GM19455 (cell line): Measurements from ENCODE around the gene RGS19.
"Not testable (repeated sequence)": the region's sequence is repeated elsewhere in the genome, so short reads cannot be mapped to it uniquely, and the experiment has no call there.

Source experiments
- ATAC-seq: cut with Tn5 transposase; IDR thresholded peaks from one replicate; pipeline ENCODE4 v1.9.1; 2021; ENCODE audit not compliant: unreplicated experiment

Gene RGS19

DNA sequence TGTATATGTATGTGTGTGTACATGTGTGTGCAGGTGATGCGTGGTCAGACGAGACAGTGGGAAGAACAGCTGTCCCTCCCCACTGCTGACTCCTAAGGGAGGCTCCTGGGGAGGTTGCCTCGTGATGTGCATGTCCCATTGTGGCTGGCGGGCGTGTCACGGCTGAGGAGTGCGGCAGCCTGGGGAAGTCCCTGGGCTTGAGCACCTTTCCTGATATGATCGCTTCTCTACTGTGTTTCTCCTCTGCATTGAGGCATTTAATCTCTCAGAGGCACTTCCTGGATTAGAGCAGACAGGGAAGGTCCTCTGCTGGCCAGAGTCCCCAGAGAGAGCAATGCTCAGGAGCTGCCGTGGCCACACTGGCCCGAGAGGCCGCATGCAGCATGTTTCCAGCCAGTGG is 16.6 kb upstream of the RGS19 start:
- no peak for ATAC-seq

DNA sequence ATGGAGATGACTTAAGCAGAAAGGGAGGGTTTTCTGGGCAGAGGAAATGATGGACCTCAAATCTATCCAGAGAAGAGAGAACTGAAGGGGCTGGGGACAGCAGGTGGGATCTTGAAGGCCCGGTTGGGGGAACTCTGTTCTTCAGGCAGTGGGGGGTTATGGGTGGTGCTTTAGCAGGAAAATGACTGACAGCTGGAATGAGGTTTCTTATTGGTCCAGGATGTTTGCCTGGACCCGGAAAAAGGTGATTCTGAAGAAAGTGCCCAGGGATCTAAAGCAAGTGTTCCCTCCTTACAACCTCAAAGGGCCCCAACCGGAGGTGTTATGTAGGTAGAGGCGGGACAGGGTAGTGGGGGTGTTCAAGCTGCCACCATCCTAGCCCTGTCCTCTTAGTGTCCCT is 16.1 kb upstream of the RGS19 start:
- no peak for ATAC-seq

DNA sequence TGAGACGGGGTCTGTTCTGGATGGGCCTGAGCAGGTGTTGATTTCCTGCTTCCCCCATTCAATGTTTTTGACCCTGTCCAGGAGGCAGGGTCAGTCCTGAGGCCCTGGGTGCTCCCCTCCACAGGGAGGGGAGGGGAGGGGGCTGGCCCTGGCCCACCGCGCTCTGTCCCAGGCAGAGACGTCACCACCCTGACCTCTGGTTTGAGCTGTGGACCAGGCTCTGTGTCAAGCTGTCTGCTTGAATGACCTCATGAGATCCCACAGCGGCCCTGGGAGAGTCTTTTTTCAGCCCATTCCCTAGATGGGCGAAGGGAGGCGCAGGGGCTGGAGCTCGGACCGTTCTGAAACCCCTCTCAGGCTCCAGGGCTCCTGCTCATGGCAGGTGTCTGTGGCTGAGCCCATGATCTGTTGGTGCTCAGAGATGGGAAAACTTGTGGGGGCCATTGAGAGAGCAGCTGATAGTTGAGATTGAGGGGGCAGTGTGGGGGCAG is 13.7 kb upstream of the RGS19 start:
- ATAC-seq, result no peak

DNA sequence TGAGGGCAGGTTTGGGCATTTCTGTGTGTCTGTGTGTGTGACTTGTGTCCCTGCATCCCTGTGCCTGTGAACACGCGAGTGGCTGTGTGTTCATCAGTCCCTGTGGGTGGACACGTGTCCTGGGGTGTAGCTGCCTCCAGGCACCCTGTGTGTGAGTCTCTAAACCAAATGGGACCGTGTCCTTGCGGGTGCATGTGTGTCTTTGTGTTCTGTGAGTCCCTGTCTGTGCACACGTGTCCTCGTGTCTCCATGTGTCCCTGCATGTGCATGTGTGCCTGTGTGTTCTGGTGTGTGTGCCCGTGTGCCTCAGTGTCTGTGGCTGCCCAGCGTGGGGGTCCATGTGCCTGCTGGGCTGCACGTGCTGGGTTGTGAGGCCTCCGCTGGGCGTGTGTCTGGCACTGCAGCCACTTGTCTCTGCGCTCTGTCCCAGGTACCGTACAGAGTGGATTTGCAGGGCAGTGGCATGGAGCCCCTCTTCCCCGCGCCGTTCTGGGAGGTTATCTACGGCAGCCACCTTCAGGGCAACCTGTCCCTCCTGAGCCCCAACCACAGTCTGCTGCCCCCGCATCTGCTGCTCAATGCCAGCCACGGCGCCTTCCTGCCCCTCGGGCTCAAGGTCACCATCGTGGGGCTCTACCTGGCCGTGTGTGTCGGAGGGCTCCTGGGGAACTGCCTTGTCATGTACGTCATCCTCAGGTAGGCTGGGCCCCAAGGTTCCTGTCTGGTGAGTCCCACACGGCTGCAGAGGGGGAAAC is 13.1 kb upstream of the RGS19 start:
- no peak for ATAC-seq

DNA sequence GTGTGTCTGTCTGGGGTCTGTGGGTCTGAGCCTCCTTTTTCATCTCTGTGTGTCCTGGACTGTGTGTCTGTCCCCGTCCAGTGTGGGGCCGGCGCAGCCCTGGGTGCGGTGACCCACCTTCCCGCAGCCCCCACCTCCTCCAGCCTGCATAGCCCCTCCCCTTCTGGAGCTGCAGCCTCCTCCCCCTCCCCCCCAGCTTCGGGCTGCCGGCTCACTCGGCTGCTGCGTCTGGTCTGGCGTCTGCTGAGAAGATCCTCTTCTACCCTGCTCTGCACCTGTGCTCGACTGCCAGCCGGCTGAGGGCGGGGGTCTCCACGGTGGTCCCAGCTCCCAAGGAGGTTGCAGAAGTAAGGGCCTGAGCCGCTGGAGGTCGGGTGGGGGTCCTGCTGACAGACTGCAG is 12.5 kb upstream of the RGS19 start:
- ATAC-seq, result no peak

DNA sequence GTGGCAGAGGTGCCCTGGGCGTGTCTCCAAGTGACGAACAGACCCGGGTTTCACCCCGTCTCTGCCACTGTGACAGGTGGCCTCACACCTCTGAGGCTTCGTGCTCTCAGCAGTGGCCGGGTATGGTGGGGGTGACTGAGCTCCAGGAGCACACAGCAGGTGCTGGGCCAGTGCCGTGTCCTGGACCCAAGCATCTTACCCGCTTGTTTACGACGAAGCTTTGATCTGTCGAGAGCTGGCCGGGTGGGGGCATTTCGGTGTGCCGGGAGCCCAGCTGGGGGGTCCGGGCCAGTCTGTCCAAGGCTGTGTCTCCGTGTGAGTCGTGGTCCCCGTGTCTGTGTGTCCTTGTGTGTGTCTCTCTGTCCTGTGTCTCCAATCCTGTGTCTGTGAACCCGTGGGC is 12.0 kb upstream of the RGS19 start:
- ATAC-seq, result no peak

DNA sequence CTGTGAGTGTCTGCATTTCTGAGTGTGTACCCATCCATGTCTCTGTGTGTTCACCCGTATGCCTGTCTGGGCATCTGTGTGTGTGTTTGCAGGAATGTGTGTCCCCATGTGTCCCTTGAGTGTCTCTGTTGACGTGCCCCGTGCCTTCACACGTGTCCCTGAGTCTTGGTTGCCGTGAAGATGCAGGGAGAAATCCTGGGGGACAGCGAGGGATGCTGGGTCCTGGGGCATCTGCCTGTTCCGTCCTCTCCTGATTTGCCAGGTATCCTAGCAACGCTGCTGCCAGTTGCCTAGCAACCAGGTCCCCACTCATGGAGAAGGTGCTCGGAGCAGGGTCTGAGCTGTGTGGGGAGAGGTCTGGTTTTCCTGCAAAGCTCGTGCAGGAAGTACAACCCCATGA is 10.8 kb upstream of the RGS19 start:
- no peak for ATAC-seq

DNA sequence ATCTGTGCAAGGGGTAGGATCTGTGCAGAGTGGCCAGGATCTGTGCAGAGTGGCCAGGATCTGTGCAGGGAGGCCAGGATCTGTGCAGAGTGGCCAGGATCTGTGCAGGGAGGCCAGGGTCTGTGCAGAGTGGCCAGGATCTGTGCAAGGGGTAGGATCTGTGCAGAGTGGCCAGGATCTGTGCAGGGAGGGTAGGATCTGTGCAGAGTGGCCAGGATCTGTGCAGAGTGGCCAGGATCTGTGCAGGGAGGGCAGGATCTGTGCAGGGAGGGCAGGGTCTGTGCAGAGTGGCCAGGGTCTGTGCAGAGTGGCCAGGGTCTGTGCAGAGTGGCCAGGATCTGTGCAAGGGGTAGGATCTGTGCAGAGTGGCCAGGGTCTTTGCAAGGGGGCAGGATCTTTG is 9.3 kb upstream of the RGS19 start:
- not testable (repeated sequence) for ATAC-seq

DNA sequence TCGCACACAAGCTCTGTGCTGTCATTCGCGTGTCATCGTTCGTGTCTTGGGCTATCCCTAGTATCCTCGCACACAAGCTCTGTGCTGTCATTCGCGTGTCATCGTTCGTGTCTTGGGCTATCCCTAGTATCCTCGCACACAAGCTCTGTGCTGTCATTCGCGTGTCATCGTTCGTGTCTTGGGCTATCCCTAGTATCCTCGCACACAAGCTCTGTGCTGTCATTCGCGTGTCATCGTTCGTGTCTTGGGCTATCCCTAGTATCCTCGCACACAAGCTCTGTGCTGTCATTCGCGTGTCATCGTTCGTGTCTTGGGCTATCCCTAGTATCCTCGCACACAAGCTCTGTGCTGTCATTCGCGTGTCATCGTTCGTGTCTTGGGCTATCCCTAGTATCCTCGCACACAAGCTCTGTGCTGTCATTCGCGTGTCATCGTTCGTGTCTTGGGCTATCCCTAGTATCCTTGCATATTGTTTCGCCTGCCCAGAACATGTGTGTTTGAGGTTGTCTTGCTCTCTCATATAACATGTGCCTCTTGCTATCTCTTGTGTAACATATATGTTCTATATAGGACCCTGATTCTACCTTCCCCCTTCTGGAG is 8.0 kb upstream of the RGS19 start:
- not testable (repeated sequence) for ATAC-seq

DNA sequence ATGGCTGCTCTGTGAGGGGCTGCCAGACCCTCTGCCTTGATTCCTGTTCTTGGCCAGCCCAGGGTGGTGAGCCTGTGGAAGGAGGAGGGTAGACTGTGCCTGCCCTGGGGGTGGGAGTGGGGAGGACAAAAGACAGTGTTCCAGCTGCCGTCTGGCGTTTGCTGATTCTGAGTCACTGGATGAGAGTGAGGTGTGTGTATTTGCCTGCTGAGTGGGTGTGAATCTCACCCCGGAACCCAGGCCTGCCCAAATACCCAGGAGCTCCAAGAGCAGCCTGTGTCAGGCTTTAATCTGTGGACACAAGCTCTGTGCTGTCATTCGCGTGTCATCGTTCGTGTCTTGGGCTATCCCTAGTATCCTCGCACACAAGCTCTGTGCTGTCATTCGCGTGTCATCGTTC is 7.5 kb upstream of the RGS19 start:
- ATAC-seq, result no peak

DNA sequence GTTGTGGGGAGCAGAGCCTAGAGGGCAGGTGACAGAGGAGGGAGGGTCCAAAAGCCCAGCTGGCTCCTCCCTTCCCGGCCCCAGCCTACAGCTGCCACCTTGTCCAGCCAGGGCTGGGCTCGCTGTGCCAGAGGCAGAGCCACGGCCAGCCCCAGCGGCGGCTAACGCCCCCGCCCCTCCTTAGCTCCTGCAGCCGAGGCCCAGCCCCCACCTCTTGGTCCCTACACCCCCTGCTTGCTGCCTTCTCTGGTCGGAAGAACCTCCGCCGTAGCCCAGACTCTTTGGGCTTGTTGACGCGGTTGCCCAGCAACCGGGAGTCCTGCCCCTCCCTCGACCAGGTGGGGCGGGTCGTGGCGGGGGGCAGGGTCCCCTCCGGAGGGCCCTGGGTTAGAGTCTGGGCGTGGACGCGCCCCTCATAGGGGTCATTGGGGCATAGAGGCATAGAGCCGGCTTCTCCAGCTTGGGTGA is 5.4 kb upstream of the RGS19 start:
- ATAC-seq, result no peak

DNA sequence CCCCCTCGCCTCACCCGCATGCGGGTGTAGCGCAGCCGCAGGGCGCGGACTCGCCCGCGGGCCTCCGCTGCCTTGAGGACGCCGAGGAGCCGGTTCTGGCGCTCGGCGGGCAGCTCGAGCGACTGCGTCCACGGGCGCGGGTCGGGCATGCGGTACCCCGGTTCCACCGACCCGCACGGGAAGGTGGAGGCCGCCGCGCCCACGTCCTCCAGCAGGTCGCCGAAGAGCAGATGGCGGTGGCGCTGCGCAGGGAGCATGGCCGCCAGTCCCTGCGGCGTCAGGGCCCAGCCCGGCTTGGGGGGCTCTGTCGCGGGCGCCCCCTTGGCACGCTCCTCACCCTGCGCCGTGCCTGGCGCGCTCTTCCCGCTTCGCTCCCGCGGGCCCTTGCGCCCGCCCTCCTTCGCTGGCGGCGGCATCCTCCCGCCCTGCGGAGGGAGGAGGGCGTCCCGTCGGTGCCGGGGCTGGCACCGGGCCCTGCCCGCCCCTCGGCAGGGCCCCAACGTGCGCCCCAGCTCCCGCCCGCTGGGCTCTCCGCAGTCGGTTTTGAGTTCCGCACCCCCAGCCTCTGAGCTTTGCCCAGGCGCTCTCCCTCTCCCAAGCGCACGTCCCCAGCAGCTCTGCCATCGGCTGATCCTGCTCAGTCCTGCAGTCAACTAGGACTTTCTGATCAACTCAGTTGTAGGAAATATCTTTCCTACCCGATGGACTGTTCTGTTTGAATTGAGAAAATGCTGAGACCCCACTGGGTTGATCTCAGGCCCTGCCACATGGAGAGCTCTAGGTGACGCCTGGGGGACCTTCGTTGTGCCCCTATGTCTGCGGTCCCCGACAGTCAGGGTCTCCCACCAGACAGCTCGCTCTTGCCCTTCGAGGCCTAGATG is 4.7 kb upstream of the RGS19 start, which contains the start of gene LKAAEAR1:
TSS of gene LKAAEAR1 (minus strand) at position 595 of the 881 bp plus-strand sequence. CDS start at position 416, 179 bp downstream.
- ATAC-seq, result no peak

DNA sequence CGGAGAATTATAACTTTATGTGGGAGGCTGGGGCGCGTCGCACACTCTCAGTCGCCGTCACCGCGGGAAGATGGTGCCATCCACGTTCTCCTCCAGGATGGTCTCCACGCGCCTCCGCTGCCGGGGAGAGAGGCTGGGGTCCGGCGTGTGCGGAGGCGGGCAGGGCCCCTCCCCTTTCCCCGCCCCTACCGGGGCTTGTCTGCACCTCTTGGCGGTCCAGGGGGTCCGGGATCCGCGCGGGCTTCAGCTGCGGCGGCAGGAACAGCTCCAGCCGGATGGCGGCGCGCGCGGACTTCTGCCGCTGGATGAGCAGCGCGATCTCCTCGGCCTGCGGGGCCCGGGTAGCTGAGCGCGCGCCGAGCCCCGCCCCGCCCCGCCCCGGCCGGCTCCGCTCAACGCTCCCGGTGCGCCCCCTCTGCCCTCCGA is 4.1 kb upstream of the RGS19 start:
- no peak for ATAC-seq

DNA sequence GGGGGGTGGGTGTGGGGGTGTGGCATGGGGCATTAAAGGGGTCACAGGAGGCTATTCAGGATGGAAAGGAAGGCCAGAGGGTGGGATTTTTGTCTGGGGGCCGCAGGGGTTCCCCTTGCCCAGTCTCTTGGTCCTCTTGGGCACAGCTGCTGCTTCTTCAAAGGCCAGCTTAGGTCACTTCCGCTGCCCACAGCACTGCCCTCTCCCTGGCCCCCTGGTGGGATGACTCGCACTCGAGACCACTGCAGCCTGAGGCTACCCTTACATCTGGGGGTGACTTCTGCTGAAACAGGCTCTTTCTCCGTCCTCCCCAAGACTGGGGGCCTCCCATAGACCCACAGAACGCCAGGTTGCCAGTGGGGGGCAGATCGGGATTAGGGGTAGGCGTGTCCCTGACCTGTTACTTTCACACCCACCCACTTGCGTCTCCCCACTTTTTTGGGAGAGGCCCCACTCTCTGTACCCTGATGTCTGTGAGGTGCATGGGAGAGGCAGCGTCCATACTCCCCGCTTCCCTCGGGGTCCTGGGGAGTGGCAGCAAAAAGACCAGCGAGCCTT is 3.6 kb upstream of the RGS19 start:
- no peak for ATAC-seq

DNA sequence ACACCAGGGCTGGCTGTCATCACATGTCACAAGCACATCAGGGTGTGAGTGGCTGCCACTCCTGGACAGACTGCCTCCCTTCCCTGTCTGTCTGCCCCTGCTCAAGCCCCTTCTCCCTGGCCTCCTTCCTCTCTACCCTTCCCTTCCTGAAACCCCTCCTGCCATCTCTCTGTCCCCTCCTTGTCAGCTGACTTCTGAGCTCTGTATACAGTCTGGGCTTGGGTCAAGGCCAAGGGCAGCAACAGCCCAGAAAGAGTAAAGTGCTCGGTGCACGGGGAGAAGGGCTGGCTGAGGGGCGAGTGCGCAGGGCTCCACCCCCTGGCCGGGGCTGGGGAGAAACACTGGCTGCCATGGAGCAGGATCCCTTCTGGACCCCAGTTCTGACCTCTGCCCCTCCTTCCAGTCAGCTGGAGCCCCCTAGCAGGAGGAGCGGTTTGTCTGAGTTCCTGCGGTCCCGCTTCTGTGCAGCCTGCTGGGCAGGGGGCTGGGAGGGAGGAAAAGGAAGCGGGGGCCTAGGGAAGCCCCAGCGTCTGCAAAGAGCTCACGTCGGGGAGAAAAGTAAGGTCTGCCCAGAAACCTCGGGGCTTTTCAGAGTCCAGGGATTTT is 2.9 kb upstream of the RGS19 start:
- ATAC-seq, result no peak

DNA sequence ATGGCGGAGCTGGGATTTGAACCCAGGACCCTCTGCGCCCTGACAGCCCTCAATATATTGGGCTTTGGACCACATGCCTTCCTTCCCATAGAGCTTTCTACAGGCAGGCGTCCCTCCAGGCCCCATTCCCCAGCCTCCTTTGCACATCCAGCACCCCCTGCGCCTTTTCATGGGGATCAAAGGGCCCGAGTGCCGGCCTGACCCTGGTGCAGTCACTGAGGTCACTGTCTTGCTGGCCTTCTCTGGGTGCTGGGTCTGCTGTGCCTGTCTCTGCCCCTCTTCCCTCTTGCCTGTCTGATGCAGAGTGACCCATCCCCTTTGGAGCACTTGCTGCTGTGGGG is 2.3 kb upstream of the RGS19 start:
- no peak for ATAC-seq

DNA sequence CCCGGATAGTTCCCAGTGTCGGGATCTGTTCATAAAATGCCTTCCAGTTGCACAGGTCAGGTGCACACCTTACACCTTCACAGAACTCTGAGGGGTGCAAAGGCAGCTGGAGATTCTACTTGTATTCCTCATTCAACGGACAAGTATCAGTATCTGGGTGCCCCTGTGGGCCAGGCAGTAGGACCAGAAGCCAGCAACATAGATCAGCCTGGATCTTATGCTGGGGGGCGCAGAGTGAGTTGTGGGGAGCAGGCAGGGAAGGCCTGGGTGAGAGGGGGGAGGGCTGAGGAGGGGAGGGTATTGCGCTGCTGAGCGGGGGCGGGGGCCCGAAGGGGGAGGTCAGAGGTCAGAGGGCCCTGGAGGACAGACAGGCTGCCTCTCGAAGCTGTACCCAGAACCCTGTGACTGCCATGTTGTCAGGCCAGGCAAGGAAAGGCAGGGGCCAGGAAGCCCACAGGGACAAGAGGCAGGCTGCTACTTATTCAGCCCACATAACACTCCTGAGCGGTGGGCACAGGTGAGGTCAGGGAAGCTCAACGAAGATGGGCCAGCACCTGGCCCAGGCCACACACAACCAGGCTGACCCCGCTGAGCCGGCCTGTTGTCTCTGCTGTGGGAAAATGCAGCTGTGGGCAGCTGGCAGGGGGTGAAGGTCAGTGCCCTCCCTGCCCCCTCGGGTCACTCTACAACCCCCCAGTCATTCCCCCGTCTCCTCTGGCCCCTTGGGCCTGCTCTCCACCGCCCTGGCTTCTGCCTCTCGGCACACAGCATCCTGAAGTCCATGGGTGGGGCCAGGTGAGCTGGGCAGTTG is 1.7 kb upstream of the RGS19 start:
- ATAC-seq, result no peak

DNA sequence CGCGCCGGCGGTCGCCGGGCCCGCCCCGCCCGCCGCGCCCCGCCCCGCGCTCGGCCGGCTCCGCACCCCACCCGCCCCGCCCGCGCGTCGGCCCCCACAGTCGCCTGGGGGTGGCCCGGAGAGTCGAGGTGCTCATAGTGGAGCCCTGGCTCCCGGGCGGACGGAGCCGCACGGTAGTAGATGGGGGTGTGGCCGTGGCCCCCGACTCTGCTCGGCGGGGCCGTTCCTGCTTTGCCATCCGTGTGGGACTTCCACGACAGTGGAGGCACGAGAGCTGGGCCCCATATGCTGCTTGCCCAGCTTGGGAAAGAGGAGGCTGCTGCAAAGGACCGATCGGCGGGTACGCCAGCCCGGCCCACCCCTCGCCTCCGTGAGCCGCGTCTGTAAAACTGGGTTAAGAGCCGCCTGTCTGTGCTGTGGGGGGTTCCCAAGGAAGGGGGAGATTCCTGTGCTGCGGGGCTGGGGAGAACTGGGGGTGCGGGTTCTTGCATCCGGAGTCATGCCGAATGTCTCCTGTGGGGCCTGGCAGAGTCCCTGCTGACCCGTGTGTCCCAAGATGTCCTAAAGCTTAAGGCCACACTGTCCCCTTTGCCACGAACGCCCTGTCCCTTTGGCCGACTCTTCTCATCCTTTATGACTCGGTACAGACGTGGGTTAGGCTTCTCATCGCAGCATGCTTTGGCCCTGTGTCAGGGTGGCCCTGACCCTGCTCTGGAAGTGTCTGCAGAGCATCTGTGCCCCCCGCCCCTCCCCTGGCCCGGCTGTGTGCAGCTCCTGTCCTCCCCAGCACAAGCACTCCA is 895 bp upstream of the RGS19 start, which contains the start of gene OPRL1:
TSS of gene OPRL1 (plus strand) at position 70 of the 800 bp plus-strand sequence. CDS start 12,639 bp downstream, outside the sequence.
- peak; percentile 24 for ATAC-seq

DNA sequence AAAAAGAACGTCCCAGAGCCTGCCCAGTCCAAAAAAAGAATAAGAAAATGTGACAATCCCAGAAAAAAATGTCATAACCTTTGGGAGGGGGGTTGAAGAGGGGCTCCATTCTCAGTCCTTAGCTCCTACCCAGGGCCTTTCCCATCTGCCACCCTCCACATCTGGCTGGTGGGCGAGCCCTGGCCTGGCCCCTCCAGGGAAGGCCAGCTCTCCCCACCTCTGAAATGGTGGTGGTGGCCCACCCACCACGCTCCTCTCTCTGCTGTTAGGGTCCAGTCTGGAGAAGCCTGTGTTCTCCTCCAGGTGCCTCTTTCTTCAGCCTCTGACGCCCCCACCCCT is 415 bp downstream of the RGS19 start:
- no peak for ATAC-seq
